Stimulated activated CD8-positive, alpha-beta memory T cell treated with anti-CD3 and anti-CD28 coated beads, Interleukin-12 subunit alpha, Interleukin-12 subunit beta, amount 100 ng/mL, for 24 hours (primary cell): Measurements from ENCODE around the gene ABHD6.
"Not testable (repeated sequence)": the region's sequence is repeated elsewhere in the genome, so short reads cannot be mapped to it uniquely, and the experiment has no call there.

Experiments used
- DNase-seq: peaks from one replicate; pipeline ENCODE4 v3.0.0-alpha.2; 2020; ENCODE audit errors: extremely low read depth

ABHD6 gene

GRCh38 chr3:58281069-58281468 is 43.5 kb downstream of the ABHD6 start:
- no peak for DNase-seq

- no peak for DNase-seq
Measured at GRCh38 chr3:58285334-58285733, 47.7 kb downstream of the ABHD6 start.

GRCh38 chr3:58287354-58287753 is 49.8 kb downstream of the ABHD6 start:
- no peak for DNase-seq

- no peak for DNase-seq
Measured at GRCh38 chr3:58288011-58288728, 50.6 kb downstream of the ABHD6 start.

GRCh38 chr3:58288964-58289613 is 51.5 kb downstream of the ABHD6 start:
- DNase-seq = not testable (repeated sequence)

- not testable (repeated sequence) for DNase-seq
Measured at GRCh38 chr3:58290446-58290845, 52.9 kb downstream of the ABHD6 start.

GRCh38 chr3:58291671-58292338 is 54.2 kb downstream of the ABHD6 start:
- DNase-seq = no peak

GRCh38 chr3:58292866-58293265 is 55.3 kb downstream of the ABHD6 start:
- no peak for DNase-seq

GRCh38 chr3:58293516-58293915 is 55.9 kb downstream of the ABHD6 start:
- DNase-seq = no peak

GRCh38 chr3:58296269-58296668 is 58.7 kb downstream of the ABHD6 start:
- DNase-seq = no peak

- no peak for DNase-seq
Measured at GRCh38 chr3:58296843-58297242, 59.3 kb downstream of the ABHD6 start.

GRCh38 chr3:58298190-58298589 is 60.6 kb downstream of the ABHD6 start:
- DNase-seq = no peak

GRCh38 chr3:58299075-58299474 is 61.5 kb downstream of the ABHD6 start:
- DNase-seq = no peak

- no peak for DNase-seq
Measured at GRCh38 chr3:58299839-58300516, 62.4 kb downstream of the ABHD6 start.

- DNase-seq = peak; percentile 95
Measured at GRCh38 chr3:58305882-58306711, 68.5 kb downstream of the ABHD6 start, which contains the start of the genes HTD2 and RPP14. HTD2 (plus strand) TSS chr3:58306520; CDS start chr3:58317614, 11,094 bp downstream. RPP14 (plus strand) TSS chr3:58306245; CDS start chr3:58310330, 4,085 bp downstream.

- no peak for DNase-seq
Measured at GRCh38 chr3:58307639-58308215, 70.1 kb downstream of the ABHD6 start.

GRCh38 chr3:58308728-58309127 is 71.1 kb downstream of the ABHD6 start:
- DNase-seq = no peak

- DNase-seq = no peak
Measured at GRCh38 chr3:58317811-58318210, 80.2 kb downstream of the ABHD6 start.

GRCh38 chr3:58321791-58322190 is 84.2 kb downstream of the ABHD6 start:
- DNase-seq = no peak

- no peak for DNase-seq
Measured at GRCh38 chr3:58322793-58323192, 85.2 kb downstream of the ABHD6 start.
